Esophagus muscularis mucosa (tissue), 4 donors: ENCODE data around the gene ME3. TPM values are rescaled to one million over a fixed set of nuclear protein-coding genes. Genes with fewer than 3 reads are reported as not detected.

Experiments
- DNase-seq: peaks from one replicate; pipeline ENCODE4 v3.0.0-alpha.2; 2017; ENCODE audit errors: extremely low spot score
- H3K27ac ChIP-seq, 4 donors: fragments of 200-600 bp; sonication (generic); replicated peaks in 1 of 4; 1 replicate in 3 of 4; 2 replicates in 1 of 4; pipeline ENCODE4 v1.5.1; 2016 to 2019; ENCODE audit warnings: mild to moderate bottlenecking in 1 of 4
- H3K27me3 ChIP-seq, 4 donors: fragments of 200-600 bp; sonication (generic); one replicate each; pipeline versions ENCODE4 v1.5.1 to v1.6.0; 2016 to 2019
- H3K36me3 ChIP-seq, 4 donors: fragments of 200-600 bp; sonication (generic); one replicate each; pipeline ENCODE4 v1.5.1; 2016 to 2019
- H3K4me1 ChIP-seq, 4 donors: fragments of 200-600 bp; sonication (generic); one replicate each; pipeline ENCODE4 v1.5.1; 2016 to 2019
- H3K4me3 ChIP-seq, 4 donors: fragments of 200-600 bp; sonication (generic); 1 replicate in 2 of 4; 2 replicates in 2 of 4; pipeline ENCODE4 v1.5.1; 2016 to 2019; ENCODE audit warnings: mild to moderate bottlenecking in 4 of 4, moderate library complexity in 1 of 4
- H3K9me3 ChIP-seq, 4 donors: fragments of 200-600 bp; sonication (generic); 1 replicate in 3 of 4; 2 replicates in 1 of 4; pipeline ENCODE4 v1.5.1; 2016 to 2019
- EP300 ChIP-seq: sonication (generic); formaldehyde crosslinking; IDR thresholded peaks from one replicate; pipeline ENCODE4 v1.6.1; 2017; ENCODE audit warnings: antibody characterized with exemption
- POLR2A ChIP-seq: fragments of 450-650 bp; IDR thresholded peaks from one replicate; pipeline ENCODE4 v1.6.1; 2017; ENCODE audit warnings: antibody characterized with exemption, moderate library complexity, mild to moderate bottlenecking, low read depth
- POLR2AphosphoS5 ChIP-seq, 2 donors: sonication (generic); formaldehyde crosslinking; IDR thresholded peaks; one replicate each; pipeline ENCODE4 v1.6.1; 2017; ENCODE audit warnings: antibody characterized with exemption in 2 of 2
- WGBS: methylation state at CpG from one replicate; pipeline ENCODE4 v1.1.5; 2018; 5-methylcytosine and 5-hydroxymethylcytosine counted together
- intact Hi-C: fragments of 100-400 bp; cut with DNase I; formaldehyde crosslinking; loops from one replicate; pipeline ENCODE4 v1.15.1; 2023
- total RNA-seq, 4 donors: library from RNA; depleted of rRNA; stranded (reverse); fragments of >200 nt; gene quantifications; one replicate each; pipeline versions ENCODE4 v1.1.0 to v1.2.1, GENCODE V29; 2016
- TF ChIP-seq, protein P1 (sequence below), 3 experiments: fragments of 200-600 bp in 2 of 3; fragments of 450-650 bp in 1 of 3; sonication (generic) in 2 of 3; IDR thresholded peaks; one replicate each; pipeline ENCODE4 v1.5.1; 2017 to 2019; ENCODE audit warnings: antibody characterized with exemption in 3 of 3, mild to moderate bottlenecking in 2 of 3, moderate library complexity in 1 of 3

The ME3 gene
- total RNA-seq, 4 donors from 2014 or later: 20.4 to 50.1 (median 26.2) TPM

DNA sequence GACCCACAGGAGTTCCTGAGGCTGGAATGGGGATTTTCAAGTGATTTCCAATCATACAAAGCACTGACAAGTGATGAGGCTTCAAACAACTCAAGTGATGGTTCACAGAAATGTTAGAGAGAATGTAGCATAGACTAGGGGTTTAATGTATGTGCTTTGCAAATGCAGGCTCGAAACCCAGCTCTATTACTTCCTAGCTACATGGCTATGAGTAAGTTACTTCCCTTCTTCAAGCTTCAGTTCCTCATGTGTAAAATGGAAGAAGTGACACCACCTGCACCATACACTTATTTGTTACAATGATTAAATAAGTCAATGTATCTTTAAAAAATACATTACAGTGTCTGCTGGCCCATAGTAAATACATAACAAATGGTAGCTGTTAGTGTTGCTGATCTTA lies 158.0 kb downstream of the ME3 start:
- Histone ChIP-seq H3K4me1 (peaks cover 24 to 39% (median 34%) of the 10 kb centered on the region in 4 donors), H3K36me3 (no peaks in the 10 kb centered on the region), H3K27ac (no peak overlapping the region), H3K9me3 (no peaks in the 10 kb centered on the region), H3K4me3 (no peak overlapping the region), H3K27me3 (no peaks in the 10 kb centered on the region)
- intact Hi-C loops: no loop called here
- DNase-seq: peak; percentile 55
- TF ChIP-seq POLR2A (no peak), EP300 (no peak), POLR2AphosphoS5 (IDR thresholded peaks at IDR 0.05) (no peak)
- TF ChIP-seq, protein P1, sequence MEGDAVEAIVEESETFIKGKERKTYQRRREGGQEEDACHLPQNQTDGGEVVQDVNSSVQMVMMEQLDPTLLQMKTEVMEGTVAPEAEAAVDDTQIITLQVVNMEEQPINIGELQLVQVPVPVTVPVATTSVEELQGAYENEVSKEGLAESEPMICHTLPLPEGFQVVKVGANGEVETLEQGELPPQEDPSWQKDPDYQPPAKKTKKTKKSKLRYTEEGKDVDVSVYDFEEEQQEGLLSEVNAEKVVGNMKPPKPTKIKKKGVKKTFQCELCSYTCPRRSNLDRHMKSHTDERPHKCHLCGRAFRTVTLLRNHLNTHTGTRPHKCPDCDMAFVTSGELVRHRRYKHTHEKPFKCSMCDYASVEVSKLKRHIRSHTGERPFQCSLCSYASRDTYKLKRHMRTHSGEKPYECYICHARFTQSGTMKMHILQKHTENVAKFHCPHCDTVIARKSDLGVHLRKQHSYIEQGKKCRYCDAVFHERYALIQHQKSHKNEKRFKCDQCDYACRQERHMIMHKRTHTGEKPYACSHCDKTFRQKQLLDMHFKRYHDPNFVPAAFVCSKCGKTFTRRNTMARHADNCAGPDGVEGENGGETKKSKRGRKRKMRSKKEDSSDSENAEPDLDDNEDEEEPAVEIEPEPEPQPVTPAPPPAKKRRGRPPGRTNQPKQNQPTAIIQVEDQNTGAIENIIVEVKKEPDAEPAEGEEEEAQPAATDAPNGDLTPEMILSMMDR (IDR thresholded peaks at IDR 0.05): no peak
- WGBS: 87% methylated on average over 1 of the region's 1 CpG

- no peak for DNase-seq
- no peaks in the 10 kb centered on the region for H3K27me3 ChIP-seq
- H3K36me3 ChIP-seq: no peaks in the 10 kb centered on the region
- no peak overlapping the region for H3K27ac ChIP-seq
- H3K4me3 ChIP-seq: no peak overlapping the region
- no peaks in the 10 kb centered on the region for H3K9me3 ChIP-seq
- TF ChIP-seq POLR2AphosphoS5 (IDR thresholded peaks at IDR 0.05): no peak
- TF ChIP-seq EP300: no peak
- TF ChIP-seq, protein P1 (IDR thresholded peaks at IDR 0.05): no peak
- TF ChIP-seq POLR2A: no peak
- intact Hi-C loops: no loop called here
- H3K4me1 ChIP-seq: peaks cover 19 to 33% (median 28%) of the 10 kb centered on the region in 4 donors
- 73% methylated on average over 1 of the region's 1 CpG for WGBS
Measured at GRCh38 chr11:86513746-86514373, 158.6 kb downstream of the ME3 start.

DNA sequence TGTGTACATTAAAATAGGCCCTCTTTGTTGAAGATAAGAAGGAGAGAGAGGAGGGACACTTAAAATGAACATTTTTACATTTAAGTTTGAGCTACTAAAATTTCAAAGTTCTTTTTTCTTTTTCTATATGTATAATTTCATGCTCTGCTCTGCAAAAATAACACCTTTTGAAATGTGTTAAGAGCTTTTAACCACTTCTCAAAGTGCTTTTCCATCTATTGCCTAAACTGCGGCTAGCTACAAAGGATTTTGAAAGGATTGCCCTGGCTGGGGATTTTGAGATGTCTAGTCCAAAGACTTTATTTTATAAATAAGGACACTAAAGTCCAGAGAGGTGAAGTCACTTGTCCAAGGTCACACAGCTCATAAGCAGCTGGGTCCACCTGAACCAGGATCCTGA lies 159.3 kb downstream of the ME3 start:
- peak; percentile 29 for DNase-seq
- peaks cover 13 to 26% (median 22%) of the 10 kb centered on the region in 4 donors for H3K4me1 ChIP-seq
- H3K9me3 ChIP-seq: no peaks in the 10 kb centered on the region
- no peak overlapping the region for H3K4me3 ChIP-seq
- H3K27ac ChIP-seq: no peak overlapping the region
- TF ChIP-seq POLR2A (no peak), POLR2AphosphoS5 (IDR thresholded peaks at IDR 0.05) (no peak), EP300 (no peak)
- TF ChIP-seq, protein P1 (IDR thresholded peaks at IDR 0.05): no peak
- peaks cover 0 to under 1% (median 0%) of the 10 kb centered on the region in 4 donors for H3K36me3 ChIP-seq
- intact Hi-C loops: no loop called here
- no peaks in the 10 kb centered on the region for H3K27me3 ChIP-seq
- 100% methylated on average over 1 of the region's 1 CpG for WGBS

- no peaks in the 10 kb centered on the region for H3K9me3 ChIP-seq
- no peaks in the 10 kb centered on the region for H3K27me3 ChIP-seq
- TF ChIP-seq, protein P1 (IDR thresholded peaks at IDR 0.05): no peak
- no peak for TF ChIP-seq POLR2A
- no peak for TF ChIP-seq EP300
- TF ChIP-seq POLR2AphosphoS5 (IDR thresholded peaks at IDR 0.05): no peak
- peaks cover 0 to 18% (median 4%) of the 10 kb centered on the region in 4 donors for H3K36me3 ChIP-seq
- H3K27ac ChIP-seq: no peak overlapping the region
- intact Hi-C loops: no loop called here
- DNase-seq: no peak
- WGBS: 51% methylated on average over 3 of the region's 3 CpGs
- no peak overlapping the region for H3K4me3 ChIP-seq
- H3K4me1 ChIP-seq: peaks cover 7 to 20% (median 20%) of the 10 kb centered on the region in 4 donors
Measured at GRCh38 chr11:86511086-86511551, 161.3 kb downstream of the ME3 start.
